ENCODE results near the gene TENM3.

DNA sequence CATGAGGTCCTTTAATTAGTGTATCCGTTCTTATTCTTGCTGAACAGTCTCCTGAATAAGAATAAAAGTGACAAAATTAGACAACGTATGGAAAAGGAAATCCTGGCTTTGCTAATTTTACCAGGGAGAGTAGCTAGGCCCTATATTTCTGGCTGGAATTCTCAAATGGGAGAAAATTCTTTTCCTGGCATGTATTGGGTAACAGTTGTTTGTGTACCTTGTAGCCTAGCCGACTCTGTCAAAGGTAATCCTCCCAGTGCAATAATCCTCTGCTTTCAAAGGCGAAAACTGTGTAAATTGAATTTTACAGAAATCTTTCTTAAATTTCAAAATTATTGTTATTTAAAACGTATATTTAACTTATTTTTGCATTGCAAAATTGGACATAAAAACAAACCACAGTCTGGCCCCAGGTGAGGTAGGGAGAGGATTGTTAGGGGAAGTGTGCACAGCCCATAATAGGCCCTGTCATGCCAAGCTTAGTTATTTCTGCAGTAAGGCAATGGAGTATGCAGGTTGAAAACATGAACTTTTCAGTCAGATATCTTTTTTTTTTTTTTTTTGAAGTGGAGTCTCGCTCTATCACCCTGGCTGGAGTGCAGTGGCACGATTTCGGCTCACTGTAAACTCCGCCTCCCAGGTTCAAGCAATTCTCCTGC, 18.9 kb upstream of the TENM3 start:
- TF ChIP-seq, protein P1, sequence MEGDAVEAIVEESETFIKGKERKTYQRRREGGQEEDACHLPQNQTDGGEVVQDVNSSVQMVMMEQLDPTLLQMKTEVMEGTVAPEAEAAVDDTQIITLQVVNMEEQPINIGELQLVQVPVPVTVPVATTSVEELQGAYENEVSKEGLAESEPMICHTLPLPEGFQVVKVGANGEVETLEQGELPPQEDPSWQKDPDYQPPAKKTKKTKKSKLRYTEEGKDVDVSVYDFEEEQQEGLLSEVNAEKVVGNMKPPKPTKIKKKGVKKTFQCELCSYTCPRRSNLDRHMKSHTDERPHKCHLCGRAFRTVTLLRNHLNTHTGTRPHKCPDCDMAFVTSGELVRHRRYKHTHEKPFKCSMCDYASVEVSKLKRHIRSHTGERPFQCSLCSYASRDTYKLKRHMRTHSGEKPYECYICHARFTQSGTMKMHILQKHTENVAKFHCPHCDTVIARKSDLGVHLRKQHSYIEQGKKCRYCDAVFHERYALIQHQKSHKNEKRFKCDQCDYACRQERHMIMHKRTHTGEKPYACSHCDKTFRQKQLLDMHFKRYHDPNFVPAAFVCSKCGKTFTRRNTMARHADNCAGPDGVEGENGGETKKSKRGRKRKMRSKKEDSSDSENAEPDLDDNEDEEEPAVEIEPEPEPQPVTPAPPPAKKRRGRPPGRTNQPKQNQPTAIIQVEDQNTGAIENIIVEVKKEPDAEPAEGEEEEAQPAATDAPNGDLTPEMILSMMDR (IDR thresholded peaks at IDR 0.05): no peak
- TF ChIP-seq ZFX (IDR thresholded peaks at IDR 0.05; ENCODE audit: borderline replicate concordance): no peak
